NOMO-1 (cell line): ENCODE data around the gene TNPO3.

ENCODE experiments used
- DNase-seq, 2 experiments: peaks; one replicate each; lab custom pipeline; 2025; ENCODE audit not compliant: unreplicated experiment in 2 of 2; lab: John Stamatoyannopoulos, UW

The TNPO3 gene

DNA sequence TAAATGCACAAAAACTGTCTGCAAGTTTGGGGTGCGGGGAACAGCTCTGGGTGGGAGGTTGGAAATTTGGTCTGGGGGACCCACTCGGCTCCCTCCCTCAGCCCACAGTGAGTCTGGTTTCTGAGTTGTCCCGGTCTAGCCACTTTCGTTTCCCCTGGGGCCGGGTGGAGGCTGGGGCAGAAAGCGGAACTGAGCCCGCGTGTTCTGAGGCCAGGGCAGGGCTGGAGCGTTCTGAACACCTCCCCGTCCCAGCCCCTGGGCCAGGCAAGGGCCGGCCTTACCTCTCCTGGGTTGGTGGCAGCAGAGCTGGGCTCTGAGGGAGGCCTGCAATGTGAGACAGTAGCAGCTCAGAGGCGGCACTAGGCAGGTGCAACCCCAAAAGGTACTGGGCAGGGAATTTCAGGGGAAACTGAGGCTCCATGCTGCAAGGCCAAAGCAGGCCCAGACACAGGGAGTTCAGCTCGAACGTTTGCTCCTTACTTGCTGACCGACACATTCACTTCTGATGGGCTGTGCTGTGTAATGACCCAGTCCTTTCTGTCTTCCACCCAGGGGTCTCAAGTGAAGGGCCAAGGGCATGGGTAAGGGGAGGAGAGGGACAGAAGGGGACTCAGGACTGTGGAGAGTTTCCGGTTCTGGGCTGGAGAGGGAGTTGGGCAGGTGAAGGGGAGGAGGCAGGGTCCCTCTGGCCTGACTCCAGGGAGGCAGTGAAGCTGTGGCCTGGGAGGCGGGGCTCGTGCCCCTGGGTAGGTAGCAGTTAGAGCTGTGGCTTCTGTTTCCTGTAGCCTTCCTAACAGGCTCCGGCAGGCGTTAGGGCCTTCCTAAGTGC is 114.2 kb downstream of the TNPO3 start:
- DNase-seq, result peak; percentile 74 to 83

DNA sequence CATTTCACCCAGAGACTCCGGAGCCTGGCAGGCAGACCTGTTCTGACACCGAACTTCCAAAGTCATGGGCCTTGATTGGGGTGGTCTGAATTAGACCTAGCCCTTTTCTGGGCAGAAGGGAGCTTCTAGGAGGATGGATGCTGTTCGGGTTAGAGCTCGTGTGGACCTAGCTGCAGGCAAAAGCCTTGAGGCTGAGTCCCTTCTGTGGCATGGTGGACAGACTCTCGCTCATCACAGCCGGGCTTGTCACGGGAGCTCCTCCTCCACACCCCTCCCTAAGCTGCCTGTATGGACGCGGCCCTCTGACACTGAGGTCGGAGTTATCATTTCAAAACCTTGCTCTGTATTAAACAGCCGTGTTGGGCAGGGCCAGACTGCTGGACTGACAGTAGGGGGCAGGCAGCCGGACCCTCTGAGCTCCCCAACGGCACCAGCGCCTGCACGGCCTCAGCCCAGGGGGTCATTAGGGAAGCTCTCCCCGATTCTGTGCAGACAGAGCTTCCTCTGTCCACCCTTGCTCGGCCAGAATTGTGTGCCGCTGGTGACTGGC is 115.0 kb downstream of the TNPO3 start:
- DNase-seq, result peak in 1 of 2 experiments; percentile 5

DNA sequence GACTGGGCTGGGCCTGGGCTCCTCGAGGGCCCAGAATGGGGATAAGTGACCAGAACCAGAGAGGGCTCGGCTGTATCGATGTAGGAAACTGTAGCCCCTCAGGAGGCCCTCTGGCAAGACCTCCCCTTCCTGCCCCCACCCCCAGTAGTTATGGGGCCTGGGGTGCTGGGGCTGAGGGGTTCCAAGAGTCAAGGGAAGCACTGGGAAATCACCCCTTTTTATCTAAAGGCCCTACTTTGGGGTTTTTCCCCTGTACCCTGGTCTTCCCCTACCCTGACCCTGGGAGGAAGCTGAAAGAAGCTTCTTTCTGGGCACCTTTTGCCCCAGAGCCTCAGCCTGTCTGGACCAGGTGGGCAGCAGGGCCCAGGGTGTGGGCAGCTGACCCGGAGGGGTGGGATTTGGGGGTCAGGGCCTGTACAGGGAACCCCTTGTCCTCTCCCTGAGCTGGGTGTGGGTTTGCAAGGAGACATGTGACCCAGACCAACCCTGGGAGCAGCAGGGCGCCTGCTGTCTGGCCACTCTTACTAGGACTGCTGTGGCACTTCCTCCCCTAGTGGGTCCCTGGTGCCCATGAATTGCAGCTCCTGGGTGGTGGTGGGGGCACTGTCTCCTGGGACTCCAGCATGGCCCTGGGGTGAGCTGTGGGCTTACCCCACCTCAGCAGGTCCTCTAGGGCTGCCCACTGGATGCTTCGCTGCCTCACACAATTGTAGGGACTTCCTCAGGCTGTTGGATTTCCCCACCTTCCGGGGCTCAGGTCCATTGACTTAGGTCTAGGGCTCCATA is 115.6 kb downstream of the TNPO3 start:
- no peak for DNase-seq

DNA sequence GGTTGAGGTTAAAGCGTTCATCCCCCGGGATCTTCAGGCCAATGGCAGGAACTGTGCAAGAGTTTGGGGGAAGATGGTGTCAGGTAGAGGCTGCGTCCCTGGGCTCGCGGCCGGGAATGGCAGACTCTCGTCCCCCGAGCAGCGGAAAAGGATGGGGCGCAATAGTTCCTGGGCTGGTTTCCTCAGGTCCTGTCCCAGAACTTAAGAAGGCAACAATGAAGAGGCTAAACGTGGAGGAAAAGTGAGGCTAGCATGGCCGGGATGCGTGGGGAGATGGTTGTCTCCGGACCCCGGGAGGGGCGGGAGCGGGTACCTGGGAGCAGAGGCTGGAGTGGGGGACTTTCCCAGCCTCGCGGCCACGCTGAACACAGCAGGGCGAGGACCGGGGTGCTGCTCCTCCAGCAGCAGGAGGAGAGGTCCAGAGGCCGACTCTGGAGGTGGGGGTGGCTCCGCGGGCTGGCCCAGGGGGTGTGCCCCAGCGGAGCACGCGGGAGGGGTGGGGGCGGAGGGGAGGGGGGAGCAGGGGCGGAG is 116.3 kb downstream of the TNPO3 start:
- DNase-seq, result no peak

DNA sequence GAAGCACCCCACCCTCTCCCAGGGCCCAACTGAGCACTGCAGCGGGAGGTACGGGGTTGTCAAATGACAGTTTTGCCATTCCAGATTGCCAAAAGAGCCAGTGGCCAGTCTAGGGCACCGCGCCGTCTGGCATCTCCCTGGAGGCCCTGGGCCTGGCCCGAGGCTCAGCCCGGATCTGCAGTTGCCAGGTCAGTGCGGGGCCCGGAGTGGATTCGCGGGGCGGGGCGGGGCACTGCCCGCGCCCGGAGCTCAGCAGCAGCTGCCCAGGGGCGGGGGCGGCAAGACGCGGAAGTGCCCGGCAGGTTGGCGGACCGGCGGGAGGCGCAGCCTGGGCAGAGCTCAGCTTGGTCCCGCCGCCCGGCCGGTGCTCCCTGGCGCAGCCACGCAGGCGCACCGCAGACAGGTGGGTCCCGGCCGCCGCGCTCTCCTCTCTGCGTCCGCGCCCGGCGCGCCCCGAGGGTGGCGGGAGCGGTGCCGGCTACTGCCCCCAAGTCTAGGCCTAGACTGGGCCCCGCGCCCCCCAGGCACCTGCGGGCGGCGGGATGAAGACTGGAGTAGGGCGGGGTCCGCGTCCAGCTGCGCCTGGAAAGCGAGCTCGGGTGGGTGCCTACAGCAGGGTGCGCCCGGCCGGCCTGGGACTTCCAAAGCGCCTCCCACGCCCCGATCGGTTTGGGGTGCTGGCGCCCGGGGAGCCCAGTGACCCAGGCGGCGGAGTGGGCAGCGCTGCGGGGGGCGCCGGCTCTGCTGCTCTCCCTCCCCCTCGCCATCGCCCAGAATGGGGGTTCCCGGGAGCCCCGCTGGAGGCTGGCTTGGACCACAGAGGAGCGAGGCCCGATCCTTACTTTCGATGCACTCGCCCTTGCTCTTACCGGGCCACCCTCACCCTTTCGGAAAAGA is 117.0 kb downstream of the TNPO3 start, which contains the start of gene IRF5:
Gene IRF5 (plus strand): TSS at position 281 of the 897 bp plus-strand sequence. CDS start 4,155 bp downstream, outside the sequence.
- peak in 1 of 2 experiments; percentile 38 for DNase-seq

DNA sequence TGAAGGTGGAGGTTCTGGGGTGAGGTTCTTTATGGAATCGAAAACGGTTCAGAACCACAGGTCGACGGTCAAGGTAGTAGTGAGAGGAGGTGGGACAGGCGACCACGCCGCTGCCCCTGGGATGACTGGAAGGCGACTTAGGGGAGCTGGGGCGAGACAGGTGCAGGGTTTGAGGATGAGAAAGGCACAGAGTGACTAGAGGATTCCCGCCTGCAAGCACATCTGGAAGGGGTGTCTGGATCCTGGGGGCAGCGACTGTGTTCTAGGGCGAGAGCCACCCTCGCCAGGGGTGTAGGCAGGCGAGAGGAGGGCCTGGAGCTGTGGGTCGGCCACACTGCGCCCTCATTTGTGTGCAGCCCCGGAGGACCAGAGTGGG is 117.7 kb downstream of the TNPO3 start:
- DNase-seq, result no peak

DNA sequence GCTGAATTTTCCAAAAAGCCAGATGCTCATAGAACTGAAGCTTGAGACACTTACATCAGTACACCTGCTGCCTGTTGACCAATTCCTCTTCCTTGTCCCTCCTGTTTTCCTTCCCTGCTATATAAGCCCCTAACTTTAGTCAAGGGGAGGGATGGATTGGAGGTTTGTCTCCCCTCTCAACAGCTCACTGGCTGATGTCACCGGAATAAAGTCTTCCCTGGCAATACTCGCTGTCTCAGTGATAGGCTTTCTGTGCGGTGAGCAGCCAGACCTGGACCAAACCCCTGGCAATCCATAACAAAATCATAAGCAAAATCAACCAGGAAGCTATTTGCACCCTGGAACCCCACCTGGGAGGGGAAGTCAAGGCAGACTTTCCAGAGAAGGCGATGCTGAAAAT is 118.1 kb downstream of the TNPO3 start:
- no peak for DNase-seq

DNA sequence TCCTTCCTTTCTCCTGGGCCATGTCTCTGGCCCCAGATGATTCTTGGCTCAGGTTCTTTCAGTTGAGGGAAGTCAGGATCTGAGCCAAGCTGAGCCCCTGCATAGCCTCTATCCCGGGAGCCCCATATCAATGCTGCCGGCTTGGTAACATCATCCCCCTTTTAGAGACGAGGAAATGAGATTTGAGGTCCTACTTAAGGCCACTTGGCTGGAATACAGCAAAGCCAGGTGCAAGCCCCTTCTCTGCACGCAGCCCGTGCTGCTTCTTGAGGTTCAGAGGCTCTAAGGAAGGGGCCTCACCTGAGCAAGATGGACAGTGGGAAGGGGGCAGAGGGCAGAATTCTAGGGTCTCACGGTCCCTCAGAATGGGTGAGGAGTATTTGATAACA is 119.6 kb downstream of the TNPO3 start:
- DNase-seq, result no peak

DNA sequence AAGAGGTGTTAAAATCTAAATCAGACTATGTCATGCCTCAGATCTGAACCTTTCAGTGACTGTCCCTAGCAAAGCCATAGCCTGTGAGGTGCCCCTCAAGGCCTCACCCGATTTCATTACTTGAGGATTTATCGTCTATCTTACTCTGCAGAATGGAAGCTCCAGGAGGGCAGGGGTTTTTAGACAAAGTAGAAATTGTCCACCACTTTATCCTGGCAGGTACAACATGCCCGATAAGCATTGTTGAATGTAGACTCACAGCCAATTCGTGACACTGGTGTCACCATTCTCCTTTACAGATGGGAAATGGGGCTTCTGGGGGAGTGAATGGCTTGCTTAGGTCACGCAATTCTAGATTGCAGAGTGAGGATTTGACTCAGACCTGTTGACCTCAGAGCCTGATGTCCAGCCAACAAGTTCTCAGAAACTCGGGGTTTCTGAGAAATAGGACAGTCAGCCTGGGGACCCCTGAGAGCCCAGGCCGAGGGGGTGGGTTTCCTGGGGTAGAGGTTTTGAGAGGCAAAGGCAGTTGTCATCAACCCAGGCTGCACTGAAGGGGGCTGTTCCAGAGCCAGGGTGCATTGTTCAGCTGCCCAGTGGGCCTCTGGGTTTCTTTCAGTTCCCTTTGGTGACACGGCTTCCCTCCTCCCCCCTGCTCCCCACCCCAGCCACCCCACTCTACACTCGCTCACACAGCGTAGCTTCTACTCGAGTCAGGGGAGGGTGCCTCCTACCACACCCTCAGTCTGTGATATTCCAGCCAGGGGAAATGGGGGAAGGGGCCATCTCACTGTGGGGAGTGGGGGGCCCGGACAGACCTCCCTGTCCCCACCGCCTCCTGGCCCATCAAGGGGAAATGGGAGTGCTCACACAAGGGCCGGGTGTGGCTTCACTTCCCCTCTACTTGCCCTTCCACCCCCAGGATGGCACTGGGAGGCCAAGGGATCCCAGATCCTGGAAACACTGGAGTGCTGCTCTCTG is 120.3 kb downstream of the TNPO3 start:
- DNase-seq, result peak in 1 of 2 experiments; percentile 14

DNA sequence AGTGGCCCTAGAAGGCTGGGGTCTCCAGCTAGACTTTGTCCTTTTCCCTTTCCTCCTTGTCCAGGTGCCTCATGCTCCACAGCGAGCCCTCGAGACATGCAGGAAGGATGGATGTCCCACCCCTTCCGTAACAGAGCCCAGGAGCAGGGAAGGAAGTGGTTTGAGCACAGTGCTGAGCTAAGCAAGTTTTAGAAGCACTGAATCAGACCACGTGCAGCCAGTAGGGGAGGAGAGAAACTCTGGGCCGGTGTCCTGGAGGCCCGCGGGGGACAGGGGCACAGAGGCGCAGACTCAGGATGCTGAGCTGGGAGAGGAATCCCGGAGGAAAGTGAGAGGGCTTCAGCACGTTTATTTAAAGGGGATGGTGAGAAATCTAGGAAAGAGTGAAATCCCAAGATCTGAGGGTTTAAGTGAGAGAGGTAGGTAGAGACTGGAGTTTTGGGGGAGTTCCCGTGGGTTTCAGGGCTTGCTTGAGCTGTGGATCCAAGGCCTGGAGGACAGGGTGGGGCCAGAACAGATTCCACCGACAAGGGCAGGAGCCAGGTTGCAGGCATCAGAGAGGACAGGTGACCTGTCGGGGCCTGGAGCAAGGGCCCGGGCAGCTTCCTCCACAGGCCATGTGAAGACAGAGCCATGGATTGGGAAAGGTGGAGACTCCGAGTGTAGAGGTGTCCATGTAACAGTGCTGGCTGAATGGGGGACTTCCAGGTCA is 121.6 kb downstream of the TNPO3 start:
- DNase-seq, result peak; percentile 5 to 13

DNA sequence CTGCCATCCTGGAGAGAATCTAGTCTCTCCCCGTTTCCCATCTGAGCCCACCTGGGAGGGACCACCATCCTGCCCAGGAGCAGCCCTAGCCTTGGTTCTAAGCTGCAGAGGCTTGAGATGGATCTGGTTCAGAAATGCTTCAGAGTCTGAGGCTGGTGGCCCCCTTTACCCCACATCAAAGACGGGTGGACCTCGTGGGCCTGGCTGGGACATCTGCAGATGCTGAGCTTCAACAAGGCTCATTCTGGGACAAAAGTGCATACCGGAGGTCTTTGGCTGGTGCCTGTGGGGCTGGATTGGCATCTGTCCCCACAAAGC is 122.1 kb downstream of the TNPO3 start:
- no peak for DNase-seq

DNA sequence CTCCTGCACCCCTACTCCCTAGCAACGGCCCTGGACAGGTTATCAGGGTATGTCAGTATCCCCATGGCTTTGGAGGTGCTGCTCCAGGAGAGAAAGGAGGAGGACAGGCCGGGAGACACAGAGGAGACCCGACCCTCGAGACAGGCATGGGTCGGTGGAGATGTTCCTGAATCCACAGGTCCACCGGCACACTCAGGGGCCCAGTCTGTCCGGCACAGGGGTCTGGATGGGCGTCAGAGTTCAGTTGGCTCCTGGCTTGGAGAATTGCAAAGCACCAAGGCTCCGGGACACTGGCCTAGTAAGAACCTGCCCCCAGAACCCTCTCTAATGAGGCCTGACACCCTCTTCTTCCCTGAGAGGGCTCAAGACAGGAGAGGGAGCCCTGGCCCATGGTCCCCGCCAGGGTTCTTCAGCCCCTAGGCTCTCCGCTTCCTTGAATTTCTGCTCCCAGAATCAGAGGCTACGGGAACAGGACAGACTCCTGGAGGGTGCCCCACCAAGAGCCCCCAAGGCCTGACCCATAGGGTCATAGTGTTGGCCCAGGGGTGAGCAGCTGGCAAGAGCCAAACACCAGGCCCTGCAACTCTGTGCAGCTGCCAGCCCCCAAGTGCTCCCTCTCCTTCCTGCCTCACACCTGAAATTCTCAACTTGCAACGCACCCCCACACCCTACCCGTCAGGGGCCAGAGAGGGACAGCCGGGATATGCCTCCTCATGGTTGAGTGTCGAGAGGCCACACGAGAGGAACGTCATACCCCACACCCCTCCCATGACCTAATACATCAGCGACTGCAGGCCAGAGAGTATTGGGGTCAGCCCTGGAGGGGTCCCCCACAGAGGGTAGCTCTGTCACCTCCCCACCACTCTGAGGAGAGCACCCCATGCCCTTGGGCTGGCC is 122.7 kb downstream of the TNPO3 start:
- DNase-seq, result no peak

DNA sequence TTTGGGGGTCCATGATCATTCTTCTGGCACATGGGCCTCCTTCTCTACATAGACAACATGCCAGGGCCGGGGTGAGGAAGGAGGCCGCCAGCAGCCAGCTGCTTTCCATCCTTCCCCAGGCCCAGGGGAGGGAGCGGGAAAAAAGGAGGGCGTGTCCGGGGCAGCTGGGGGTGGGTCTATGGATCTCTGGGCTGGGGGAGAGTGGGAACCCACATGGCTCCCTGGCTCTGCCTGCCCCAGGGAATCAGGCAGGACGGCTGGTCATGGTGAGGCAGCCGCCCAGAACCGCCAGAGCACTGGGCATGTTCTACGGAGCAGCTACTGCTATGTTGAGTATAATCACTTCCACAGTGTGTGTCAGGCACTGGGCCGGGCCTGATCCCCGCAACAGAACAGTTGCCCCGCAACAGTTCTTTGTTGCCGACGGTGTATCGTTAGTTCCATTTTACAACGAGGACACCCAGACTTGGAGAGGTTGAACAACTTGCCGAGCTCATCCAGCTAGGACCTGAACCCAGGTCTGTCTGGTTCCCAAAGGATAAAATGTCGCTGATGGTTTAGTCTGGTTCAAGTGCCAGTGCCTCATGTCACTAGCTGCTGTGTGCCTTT is 123.6 kb downstream of the TNPO3 start:
- no peak for DNase-seq

DNA sequence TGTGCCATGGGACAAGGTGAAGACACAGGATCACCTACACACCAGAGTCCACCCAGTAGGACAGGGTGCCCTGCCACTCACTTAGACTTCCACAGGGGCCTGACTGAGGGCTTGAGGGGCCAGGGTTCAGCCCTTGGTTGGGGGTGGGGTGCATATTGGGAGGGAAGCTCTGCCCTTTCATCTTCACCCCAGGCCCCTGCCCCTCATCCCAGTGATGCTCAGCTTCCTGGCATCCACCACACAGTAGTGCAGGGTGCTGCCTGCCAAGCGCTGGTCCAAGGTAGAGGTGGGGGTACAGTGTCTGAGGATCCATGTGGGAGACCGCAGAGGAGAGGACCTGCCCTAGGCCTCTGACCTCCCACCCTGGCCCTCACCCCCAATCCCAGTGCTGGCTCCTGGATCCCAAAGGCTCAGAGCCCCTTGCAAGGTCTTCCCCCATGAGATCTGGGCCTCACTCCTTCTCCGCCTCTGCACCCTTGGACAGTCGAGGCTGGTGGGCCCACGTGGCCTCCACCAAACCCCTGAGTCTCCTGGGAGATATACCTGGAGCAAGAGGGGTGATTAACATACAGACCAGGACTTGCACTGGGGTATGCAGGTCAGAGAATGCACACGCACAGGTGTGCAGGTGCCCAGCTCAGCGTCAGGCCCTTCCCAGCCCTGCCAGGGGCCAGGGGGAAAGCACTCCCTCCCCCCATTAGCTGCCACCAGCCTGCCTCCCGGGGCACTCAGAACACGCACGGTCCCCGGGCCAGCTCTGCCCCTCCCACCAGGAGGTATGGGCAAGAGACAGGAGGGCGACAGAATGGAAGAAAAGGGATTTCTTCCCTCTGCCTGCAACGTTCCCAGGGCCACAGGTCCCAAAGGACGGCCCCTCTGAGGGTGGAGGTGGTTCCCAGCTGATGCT is 125.8 kb downstream of the TNPO3 start:
- DNase-seq, result no peak

DNA sequence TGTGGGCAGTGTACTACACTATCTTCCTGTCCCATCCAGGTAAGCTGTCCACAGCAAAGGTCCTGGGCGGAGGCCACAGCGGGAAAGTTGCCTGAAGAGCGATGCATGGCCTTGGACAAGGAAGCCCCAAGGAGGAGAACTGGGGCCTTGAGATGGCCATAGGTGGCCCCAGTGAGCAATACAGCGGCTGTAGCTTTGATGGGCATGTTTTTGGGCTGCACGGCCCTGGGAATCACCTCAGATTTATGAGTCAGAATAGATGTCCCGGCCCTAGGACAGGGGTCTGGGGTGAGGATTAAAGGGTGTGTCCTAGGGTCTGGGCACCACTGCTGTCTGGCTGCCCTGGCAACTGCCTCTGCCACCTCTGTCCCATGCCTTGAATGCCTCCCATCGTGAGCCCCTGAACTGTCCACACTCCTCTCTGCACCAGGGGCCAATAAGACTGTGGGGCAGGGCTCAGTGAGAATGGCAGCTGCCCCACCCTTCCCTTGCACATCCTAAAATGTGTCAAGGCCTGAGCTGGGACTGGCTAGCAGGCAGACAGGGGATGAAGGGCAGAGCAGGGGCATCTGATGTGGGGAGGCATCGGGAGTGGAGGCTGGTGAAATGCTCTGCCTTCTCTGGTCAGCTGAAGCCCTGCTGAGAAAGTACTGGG is 126.6 kb downstream of the TNPO3 start:
- no peak for DNase-seq
